Subcutaneous abdominal adipose tissue (tissue), 5 donors: ENCODE results near the gene CDC42.

ENCODE experiments used
- H3K27ac ChIP-seq: one replicate; pipeline ENCODE4 v1.7.0; 2013; ENCODE audit warnings: low read depth, mild to moderate bottlenecking, inconsistent platforms, low read length, moderate library complexity
- H3K27me3 ChIP-seq, 5 donors: one replicate each; pipeline ENCODE4 v1.7.0; 2013; ENCODE audit warnings: low read length in 5 of 5, inconsistent platforms in 1 of 5; ENCODE audit not compliant: control insufficient read depth in 5 of 5, insufficient read depth in 4 of 5
- H3K36me3 ChIP-seq, 5 donors: one replicate each; pipeline ENCODE4 v1.7.0; 2013; ENCODE audit warnings: low read length in 5 of 5; ENCODE audit not compliant: control insufficient read depth in 5 of 5, insufficient read depth in 5 of 5
- H3K4me1 ChIP-seq, 5 donors: one replicate each; pipeline ENCODE4 v1.7.0; 2013; ENCODE audit warnings: low read length in 5 of 5, mild to moderate bottlenecking in 3 of 5, moderate library complexity in 1 of 5; ENCODE audit not compliant: control insufficient read depth in 5 of 5, insufficient read depth in 5 of 5
- H3K4me3 ChIP-seq, 5 donors: one replicate each; pipeline ENCODE4 v1.7.0; 2013; ENCODE audit warnings: low read length in 5 of 5, low read depth in 1 of 5
- H3K9ac ChIP-seq, 5 donors: one replicate each; pipeline ENCODE4 v1.7.0; 2013; ENCODE audit warnings: low read length in 5 of 5, mild to moderate bottlenecking in 4 of 5, moderate library complexity in 3 of 5
- H3K9me3 ChIP-seq, 5 donors: one replicate each; pipeline ENCODE4 v1.7.0; 2013; ENCODE audit warnings: low read length in 5 of 5; ENCODE audit not compliant: control insufficient read depth in 5 of 5
- donor health status: healthy.
- donor health status: healthy.
- donor health status: healthy.
- donor health status: healthy.
- donor health status: healthy.

The CDC42 gene

DNA sequence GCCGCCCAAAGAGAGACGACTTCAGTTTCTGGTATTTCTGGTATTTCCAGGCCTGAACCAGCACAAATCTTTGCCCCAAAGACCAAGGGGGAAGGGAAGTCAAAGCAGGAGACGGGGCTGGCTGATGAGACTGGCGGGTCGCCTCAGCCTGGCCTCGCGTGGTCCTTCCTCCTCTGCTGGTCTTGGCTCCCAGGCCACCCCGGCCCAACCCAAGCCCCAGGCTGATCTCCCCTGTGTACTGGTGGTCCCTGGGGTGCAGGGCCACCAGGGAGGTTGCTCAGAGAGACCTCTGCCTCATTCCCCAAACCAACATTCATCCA is 70.5 kb downstream of the CDC42 start:
- H3K27ac ChIP-seq, result no peak overlapping the region
- no peak overlapping the region for H3K9ac ChIP-seq
- H3K9me3 ChIP-seq, result no peaks in the 10 kb centered on the region
- H3K4me3 ChIP-seq, result no peak overlapping the region
- H3K27me3 ChIP-seq, result no peaks in the 10 kb centered on the region
- peaks cover 0 to 7% (median 0%) of the 10 kb centered on the region in 5 donors for H3K4me1 ChIP-seq
- H3K36me3 ChIP-seq, result peaks cover 0 to 34% (median 25%) of the 10 kb centered on the region in 5 donors

GRCh38 chr1:22123901-22124404 is 71.4 kb downstream of the CDC42 start:
- Histone ChIP-seq H3K36me3 (peaks cover 0 to 25% (median 18%) of the 10 kb centered on the region in 5 donors), H3K4me1 (peaks cover 0 to 7% (median 0%) of the 10 kb centered on the region in 5 donors), H3K9ac (no peak overlapping the region), H3K27ac (no peak overlapping the region), H3K9me3 (no peaks in the 10 kb centered on the region), H3K27me3 (no peaks in the 10 kb centered on the region), H3K4me3 (no peak overlapping the region)

GRCh38 chr1:22124592-22125229 is 72.2 kb downstream of the CDC42 start:
- Histone ChIP-seq H3K27me3 (no peaks in the 10 kb centered on the region), H3K27ac (no peak overlapping the region), H3K9ac (no peak overlapping the region), H3K36me3 (peaks cover 0 to 20% (median 11%) of the 10 kb centered on the region in 5 donors), H3K4me3 (no peak overlapping the region), H3K9me3 (no peaks in the 10 kb centered on the region), H3K4me1 (peaks cover 0 to 7% (median 0%) of the 10 kb centered on the region in 5 donors)

DNA sequence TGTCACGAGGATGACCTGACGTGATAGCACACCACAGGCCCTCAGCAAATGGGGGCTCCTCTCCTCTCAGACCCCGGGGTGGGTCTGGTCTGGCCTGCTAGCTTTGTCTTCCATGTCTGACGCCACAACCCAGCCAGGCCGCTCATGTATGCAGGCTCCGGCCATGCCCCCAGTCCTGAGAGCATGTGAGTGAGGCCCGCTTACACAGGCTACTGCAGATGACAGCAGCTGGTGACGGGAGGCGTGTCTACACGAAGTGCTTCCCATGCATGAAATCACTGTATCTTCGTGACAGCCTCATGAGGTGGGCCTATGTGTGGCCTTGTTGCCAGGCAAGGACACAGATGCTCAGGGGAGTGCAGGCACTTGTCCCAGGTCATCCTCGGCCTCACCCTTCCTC is 74.0 kb downstream of the CDC42 start:
- Histone ChIP-seq H3K27me3 (peaks cover 0 to 5% (median 3%) of the 10 kb centered on the region in 5 donors), H3K9ac (no peak overlapping the region), H3K36me3 (peaks cover 0 to 3% (median 0%) of the 10 kb centered on the region in 5 donors), H3K4me3 (no peak overlapping the region), H3K27ac (no peak overlapping the region), H3K9me3 (no peaks in the 10 kb centered on the region), H3K4me1 (peaks cover 0 to 7% (median 0%) of the 10 kb centered on the region in 5 donors)

DNA sequence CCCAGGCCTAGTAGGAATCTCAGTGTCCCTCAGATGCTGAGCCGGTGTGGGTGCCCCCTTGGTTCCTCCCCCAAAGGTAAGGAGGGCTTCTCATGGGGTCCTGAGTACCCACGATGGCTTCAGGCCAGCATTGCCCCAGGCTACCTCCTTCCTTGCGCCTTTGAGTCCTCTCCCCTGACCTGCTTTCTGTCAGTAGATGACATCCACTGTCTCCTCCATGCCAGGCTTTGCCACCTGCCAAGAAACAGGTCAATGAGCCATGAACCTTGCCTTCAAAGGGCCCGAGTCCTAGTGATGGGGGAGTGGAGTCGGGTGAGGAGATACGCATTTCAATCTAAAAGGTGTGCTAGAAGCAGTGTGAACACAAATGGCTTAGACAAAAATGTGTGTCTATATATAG is 74.7 kb downstream of the CDC42 start:
- Histone ChIP-seq H3K27ac (no peak overlapping the region), H3K36me3 (peaks cover 0 to 3% (median 0%) of the 10 kb centered on the region in 5 donors), H3K9ac (no peak overlapping the region), H3K27me3 (peaks cover 0 to 6% (median 4%) of the 10 kb centered on the region in 5 donors), H3K4me3 (no peak overlapping the region), H3K9me3 (no peaks in the 10 kb centered on the region), H3K4me1 (peaks cover 0 to 10% (median 0%) of the 10 kb centered on the region in 5 donors)

GRCh38 chr1:22127731-22128130 is 75.2 kb downstream of the CDC42 start:
- no peak overlapping the region for H3K9ac ChIP-seq
- peaks cover 0 to 8% (median 6%) of the 10 kb centered on the region in 5 donors for H3K27me3 ChIP-seq
- no peak overlapping the region for H3K4me3 ChIP-seq
- H3K4me1 ChIP-seq, result peaks cover 0 to 9% (median 3%) of the 10 kb centered on the region in 5 donors
- peaks cover 0 to 3% (median 0%) of the 10 kb centered on the region in 5 donors for H3K36me3 ChIP-seq
- no peak overlapping the region for H3K27ac ChIP-seq
- no peaks in the 10 kb centered on the region for H3K9me3 ChIP-seq

DNA sequence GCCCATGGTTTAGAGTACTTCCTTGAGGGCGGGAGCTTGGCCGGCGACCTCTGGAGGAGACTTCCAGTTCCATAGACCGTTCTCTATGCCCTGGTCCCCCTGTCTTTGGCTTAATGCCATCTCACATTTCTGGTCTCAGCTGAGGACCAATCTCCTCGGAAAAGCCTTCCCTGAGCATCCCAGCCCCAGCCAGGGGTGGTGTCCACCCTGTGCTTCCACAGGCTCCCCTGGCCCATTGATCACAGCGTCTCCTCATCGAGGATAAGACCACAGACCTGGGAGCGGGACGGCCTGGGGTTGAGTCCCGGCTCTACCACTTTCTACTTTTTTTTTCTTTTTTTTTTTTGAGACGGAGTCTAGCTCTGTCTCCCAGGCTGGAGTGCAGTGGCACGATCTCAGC is 75.9 kb downstream of the CDC42 start:
- Histone ChIP-seq H3K36me3 (peaks cover 0 to 3% (median 0%) of the 10 kb centered on the region in 5 donors), H3K27me3 (peaks cover 0 to 12% (median 7%) of the 10 kb centered on the region in 5 donors), H3K4me3 (no peak overlapping the region)

DNA sequence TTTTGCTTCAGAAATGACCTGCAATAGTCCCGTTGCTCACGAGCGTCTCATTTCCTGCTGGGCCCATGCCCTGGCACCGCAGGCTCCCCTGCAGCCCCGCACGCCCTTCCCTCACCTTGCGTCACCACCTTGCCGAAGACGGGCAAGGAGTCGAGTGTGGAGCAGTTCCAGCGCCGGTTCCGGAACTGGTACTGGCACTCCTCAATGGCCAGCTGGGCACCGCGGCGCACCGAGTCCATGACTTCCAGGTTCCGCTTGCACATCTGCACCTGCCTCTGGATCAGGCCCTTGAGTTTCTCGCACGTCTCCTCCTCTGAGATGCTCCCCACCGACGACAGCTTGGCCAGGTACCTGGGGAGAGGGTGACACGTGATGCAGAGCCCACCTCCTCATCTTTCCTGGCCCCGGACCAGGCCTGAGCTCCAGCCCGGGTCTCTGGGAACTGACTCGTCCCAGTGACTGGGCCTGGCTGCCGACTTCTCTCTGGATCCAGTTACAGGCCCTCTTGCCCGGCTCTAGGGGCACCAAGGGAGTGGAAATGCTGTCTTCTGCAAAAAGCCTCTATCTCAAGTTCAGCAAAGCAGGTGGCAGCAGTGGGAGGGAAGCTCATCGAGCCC is 77.1 kb downstream of the CDC42 start:
- Histone ChIP-seq H3K4me1 (peaks cover 0 to 6% (median 3%) of the 10 kb centered on the region in 5 donors), H3K4me3 (no peak overlapping the region), H3K9ac (no peak overlapping the region), H3K9me3 (no peaks in the 10 kb centered on the region), H3K27me3 (peaks cover 0 to 18% (median 13%) of the 10 kb centered on the region in 5 donors), H3K36me3 (peaks cover 0 to 3% (median 0%) of the 10 kb centered on the region in 5 donors), H3K27ac (no peak overlapping the region)

More for the DNA sequence above, 75.9 kb downstream of the CDC42 start:
- H3K4me1 ChIP-seq, result peaks cover 0 to 6% (median 3%) of the 10 kb centered on the region in 5 donors
- H3K9ac ChIP-seq, result no peak overlapping the region
- H3K9me3 ChIP-seq, result no peaks in the 10 kb centered on the region
- H3K27ac ChIP-seq, result no peak overlapping the region

DNA sequence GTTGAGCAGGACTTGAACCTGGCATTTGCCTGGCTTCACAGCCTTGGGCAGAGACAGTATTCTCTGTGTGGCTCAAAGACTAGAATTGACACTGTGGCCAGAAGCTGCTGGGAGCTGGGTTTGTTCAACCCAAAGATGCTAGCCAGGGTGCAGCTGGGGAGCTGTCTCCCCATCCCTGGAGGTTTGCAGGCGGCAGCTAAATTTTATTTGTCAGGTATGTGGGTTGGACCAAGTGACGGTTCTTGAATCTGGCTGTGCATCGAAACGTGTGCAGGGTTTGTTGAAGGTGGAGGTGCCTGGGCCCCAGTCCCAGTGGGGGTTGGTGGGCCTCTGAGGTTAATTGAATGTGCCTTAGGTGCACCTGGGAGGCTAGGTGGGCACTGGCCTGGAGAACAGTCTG is 78.6 kb downstream of the CDC42 start:
- no peak overlapping the region for H3K27ac ChIP-seq
- H3K9me3 ChIP-seq, result no peaks in the 10 kb centered on the region
- H3K4me3 ChIP-seq, result no peak overlapping the region
- H3K4me1 ChIP-seq, result peaks cover 0 to 6% (median 3%) of the 10 kb centered on the region in 5 donors
- no peak overlapping the region for H3K9ac ChIP-seq
- peaks cover 0 to 3% (median 0%) of the 10 kb centered on the region in 5 donors for H3K36me3 ChIP-seq
- peaks cover 8 to 23% (median 17%) of the 10 kb centered on the region in 5 donors for H3K27me3 ChIP-seq

- Histone ChIP-seq H3K9me3 (no peaks in the 10 kb centered on the region), H3K4me3 (no peak overlapping the region), H3K9ac (no peak overlapping the region), H3K27ac (no peak overlapping the region), H3K36me3 (peaks cover 0 to 3% (median 0%) of the 10 kb centered on the region in 5 donors), H3K27me3 (peaks cover 13 to 28% (median 23%) of the 10 kb centered on the region in 5 donors), H3K4me1 (peaks cover 0 to 6% (median 3%) of the 10 kb centered on the region in 5 donors)
Measured at GRCh38 chr1:22131875-22132486, 79.5 kb downstream of the CDC42 start.
